ENCODE data around the gene NSMF. TPM values are rescaled to one million over a fixed set of nuclear protein-coding genes. Genes with fewer than 3 reads are reported as not detected.

NSMF gene
- polyA plus RNA-seq, 1 of the 3 experiments (the other 2 are of a cell fraction), result 58.8 TPM

GRCh38 chr9:137465720-137466388, 6.7 kb upstream of the NSMF start (continued):
- no peak for TF ChIP-seq ZBTB33 (IDR thresholded peaks at IDR 0.05; ENCODE audit: borderline replicate concordance, low read depth)

GRCh38 chr9:137465000-137465719, 6.0 kb upstream of the NSMF start:
- no peak for DNase-seq
- H3K9ac ChIP-seq, result no peak overlapping the region
- no peaks in the 10 kb centered on the region; a peak in 1 of 4 replicates for H3K4me1 ChIP-seq (ENCODE audit: control insufficient read depth in 1 of 2, insufficient read depth in 2 of 2, low read depth in 1 of 2, low read length in 1 of 2)
- no peak overlapping the region for H3K4me3 ChIP-seq (ENCODE audit: low read depth in 2 of 2, low read length in 1 of 2)
- H3K27me3 ChIP-seq (ENCODE audit: insufficient read depth), result no peaks in the 10 kb centered on the region
- H3K27ac ChIP-seq (ENCODE audit: low read depth in 2 of 2, low read length in 1 of 2), result no peak overlapping the region
- H4K20me1 ChIP-seq (ENCODE audit: insufficient read depth), result no peaks in the 10 kb centered on the region
- POLR2A ChIA-PET, result no interaction called here
- TF ChIP-seq TCF12 (IDR thresholded peaks at IDR 0.05) (no peak), EZH2phosphoT487 (IDR thresholded peaks at IDR 0.05; ENCODE audit: borderline replicate concordance, low read depth) (no peak), TEAD4 (IDR thresholded peaks at IDR 0.05; ENCODE audit: borderline replicate concordance, insufficient read depth) (no peak), JUND (IDR thresholded peaks at IDR 0.05) (no peak), CTCF (IDR thresholded peaks at IDR 0.05) (no peak), EP300 (IDR thresholded peaks at IDR 0.05; ENCODE audit: borderline replicate concordance in 1 of 2, low read depth in 1 of 2, low read length in 1 of 2) (no peak), GABPA (IDR thresholded peaks at IDR 0.05; ENCODE audit: low read depth) (no peak), YY1 (IDR thresholded peaks at IDR 0.05; ENCODE audit: low read depth) (no peak), GATA2 (CRISPR knock-in tag; IDR thresholded peaks at IDR 0.05) (no peak), MAX (IDR thresholded peaks at IDR 0.05; ENCODE audit: low read depth) (no peak), USF1 (IDR thresholded peaks at IDR 0.05; ENCODE audit: borderline replicate concordance, low read depth) (no peak), SMC3 (IDR thresholded peaks at IDR 0.05; ENCODE audit: low read depth, low read length) (no peak), MEF2A (IDR thresholded peaks at IDR 0.05; ENCODE audit: borderline replicate concordance, low read depth) (no peak), RFX5 (IDR thresholded peaks at IDR 0.05; ENCODE audit: low read length) (no peak), FOXJ3 (CRISPR knock-in tag; IDR thresholded peaks at IDR 0.05) (no peak), NRF1 (IDR thresholded peaks at IDR 0.05; ENCODE audit: low read depth, low read length) (no peak), MXI1 (IDR thresholded peaks at IDR 0.05; ENCODE audit: low read depth, low read length) (no peak), ZBTB33 (IDR thresholded peaks at IDR 0.05; ENCODE audit: borderline replicate concordance, low read depth) (no peak)
- H3K79me2 ChIP-seq (ENCODE audit: insufficient read depth), result no peaks in the 10 kb centered on the region
- no peaks in the 10 kb centered on the region for H3K9me2 ChIP-seq
- no peak overlapping the region for H3K4me2 ChIP-seq
- WGBS (ENCODE audit: low lambda C conversion rate), result 83% methylated on average over 10 of the region's 23 CpGs
- no peaks in the 10 kb centered on the region for H3K9me3 ChIP-seq
- no peak overlapping the region for H2AFZ ChIP-seq (ENCODE audit: low read depth)
- CTCF ChIA-PET, result no interaction called here
- H3F3A ChIP-seq (replicated peaks; ENCODE audit: insufficient read depth), result no peaks in the 10 kb centered on the region
- H3K36me3 ChIP-seq (replicated peaks in 1 of 2; ENCODE audit: control insufficient read depth in 1 of 2, insufficient read depth in 2 of 2, low read length in 1 of 2), result no peaks in the 10 kb centered on the region
